NCI-H526 treated with DMSO at 0.1 percent for 48 hours (cell line): ENCODE data around the gene AIDA.

Source experiments
- DNase-seq: peaks from one replicate; lab custom pipeline; 2025; lab: John Stamatoyannopoulos, UW

Gene AIDA

GRCh38 chr1:222643938-222644635 lies 68.2 kb downstream of the AIDA start:
- peak; percentile 94 for DNase-seq

- no peak for DNase-seq
Measured at GRCh38 chr1:222643606-222643937, 68.7 kb downstream of the AIDA start.

- DNase-seq: no peak
Measured at GRCh38 chr1:222642468-222642867, 69.8 kb downstream of the AIDA start.

DNA sequence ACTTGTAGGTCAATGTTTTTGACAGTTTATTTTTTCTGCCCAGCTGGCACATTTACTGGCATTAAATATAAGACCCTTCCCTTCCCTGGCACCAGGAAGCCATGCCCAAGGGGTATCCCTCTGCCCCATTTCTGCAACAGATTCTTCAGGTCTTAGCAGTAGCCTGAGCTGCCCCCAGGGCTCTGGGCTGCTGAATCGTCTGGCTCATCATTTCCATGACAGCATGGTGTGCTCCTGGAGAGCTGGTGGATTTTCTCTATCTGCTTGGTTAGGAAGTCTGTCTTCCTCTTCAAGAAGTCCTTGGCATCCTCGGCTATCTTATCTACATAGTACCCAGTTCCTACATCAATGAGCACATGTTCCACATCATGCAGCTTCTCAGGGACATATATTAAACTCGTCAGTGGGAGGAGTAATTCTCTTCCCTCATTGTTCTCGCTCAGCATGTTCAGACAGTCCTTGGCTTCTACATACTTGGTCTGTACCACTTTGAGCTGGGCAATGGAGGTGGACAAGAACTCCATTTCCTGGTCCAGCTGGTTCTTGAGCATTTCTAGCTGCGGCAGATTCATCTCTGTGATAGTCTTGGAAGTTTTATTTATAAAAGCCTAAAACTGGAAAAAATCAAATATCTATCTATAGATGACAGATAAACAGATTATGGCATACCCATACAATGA lies 70.9 kb downstream of the AIDA start:
- no peak for DNase-seq

DNA sequence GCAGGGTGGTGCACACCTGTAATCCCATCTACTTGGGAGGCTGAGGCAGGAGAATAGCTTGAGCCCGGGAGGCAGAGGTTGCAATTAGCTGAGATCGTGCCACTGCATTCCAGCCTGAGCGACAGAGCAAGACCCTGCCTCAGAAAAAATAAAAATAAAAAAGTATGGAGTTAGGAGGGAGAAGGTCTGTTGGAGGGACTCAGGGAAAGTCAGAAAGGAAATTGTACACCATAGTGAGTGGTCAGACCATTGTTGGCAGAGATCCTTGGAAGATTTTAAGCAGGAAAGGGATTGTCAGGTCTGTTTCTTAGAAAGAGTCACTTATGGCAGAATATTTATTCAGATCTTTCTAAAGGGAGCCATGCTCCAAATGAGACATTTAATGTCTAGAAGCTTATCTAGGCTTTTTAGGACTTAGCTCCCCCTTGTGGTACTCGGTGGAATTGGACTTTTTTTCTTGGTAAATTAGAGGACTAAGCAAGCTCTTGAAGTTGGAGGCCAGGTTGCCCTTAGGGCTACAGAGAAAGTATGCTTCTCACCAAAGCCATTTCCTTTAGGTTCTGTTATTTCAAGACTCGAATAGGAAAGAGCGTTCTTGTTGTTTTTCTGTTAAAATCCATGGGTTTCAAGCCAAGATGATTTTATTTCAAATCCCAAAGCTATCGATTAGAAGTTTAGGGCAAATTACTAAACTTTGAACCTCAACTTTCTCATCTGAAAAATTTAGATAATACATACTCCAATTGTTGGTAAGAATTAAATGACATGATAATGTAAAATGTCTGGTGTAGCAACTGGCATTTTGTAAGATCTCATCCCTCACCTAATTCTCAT lies 77.9 kb downstream of the AIDA start:
- peak; percentile 48 for DNase-seq

DNA sequence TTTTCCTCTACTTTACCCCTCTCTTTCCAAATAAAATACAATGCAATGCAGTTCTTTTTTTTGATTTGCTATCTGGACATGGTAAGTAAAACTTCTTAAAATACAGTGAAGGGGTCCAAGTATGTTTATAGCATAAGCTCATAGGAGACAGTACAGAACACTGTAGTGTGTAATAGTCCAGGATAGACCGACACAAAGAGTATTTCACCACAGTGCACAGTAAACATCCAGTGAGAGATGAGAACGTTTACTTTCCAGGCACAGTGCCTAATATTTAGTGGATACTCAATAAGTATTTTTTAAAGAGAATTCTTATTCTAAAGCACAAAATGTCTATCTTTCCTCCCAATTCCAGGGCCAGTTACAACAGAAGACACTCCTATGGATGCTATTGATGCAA lies 79.5 kb downstream of the AIDA start:
- no peak for DNase-seq

DNA sequence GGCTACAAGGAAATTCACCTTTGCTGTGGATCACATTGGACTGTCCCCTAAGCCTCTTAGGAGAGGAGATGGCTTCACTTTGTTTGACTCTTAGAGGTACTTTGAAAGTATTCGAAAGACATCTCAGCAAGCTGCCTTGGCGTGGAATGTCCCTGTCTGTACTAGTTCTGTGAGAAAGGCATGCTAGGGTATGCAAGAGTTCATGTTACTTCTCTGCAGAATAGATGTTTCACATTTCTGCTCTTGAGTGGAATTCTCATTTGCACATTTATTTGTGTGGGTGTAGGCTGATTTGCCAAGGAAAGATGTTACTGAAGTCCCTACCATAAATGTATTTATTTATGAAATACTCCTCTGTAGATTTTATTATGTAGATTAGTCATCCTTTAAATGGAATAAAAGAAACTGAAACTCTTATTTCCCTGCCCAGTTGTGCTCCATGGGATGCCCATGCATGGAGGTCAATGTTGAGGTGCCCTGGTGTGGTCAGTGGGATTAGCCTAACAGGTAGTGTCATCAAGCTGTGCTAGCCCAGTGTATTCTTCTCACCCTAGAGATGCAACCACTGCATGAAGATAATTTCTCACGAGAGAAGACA lies 80.6 kb downstream of the AIDA start:
- DNase-seq: no peak

GRCh38 chr1:222629921-222630535 lies 82.3 kb downstream of the AIDA start:
- DNase-seq: no peak

DNA sequence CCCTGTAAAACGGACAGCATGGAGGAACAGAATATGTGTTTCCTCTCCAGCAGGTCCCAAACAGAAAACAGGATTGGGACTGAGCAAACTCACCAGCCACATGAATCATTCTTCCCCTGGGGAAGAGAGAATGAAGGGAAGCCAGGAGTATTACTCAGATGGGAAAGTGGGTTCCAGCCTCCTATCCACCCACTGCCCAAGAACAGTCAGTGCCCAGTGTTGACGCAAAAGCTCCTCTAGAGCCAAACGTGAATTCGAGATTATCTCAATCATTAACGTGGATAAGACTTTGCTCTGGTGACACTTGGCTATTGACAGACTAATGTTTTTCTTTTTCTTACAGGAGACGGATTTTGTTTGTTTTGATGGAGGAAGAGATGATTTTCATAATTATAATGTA lies 85.1 kb downstream of the AIDA start:
- no peak for DNase-seq

- no peak for DNase-seq
Measured at GRCh38 chr1:222624214-222624613, 88.1 kb downstream of the AIDA start.

GRCh38 chr1:222623458-222623857 lies 88.8 kb downstream of the AIDA start:
- no peak for DNase-seq

DNA sequence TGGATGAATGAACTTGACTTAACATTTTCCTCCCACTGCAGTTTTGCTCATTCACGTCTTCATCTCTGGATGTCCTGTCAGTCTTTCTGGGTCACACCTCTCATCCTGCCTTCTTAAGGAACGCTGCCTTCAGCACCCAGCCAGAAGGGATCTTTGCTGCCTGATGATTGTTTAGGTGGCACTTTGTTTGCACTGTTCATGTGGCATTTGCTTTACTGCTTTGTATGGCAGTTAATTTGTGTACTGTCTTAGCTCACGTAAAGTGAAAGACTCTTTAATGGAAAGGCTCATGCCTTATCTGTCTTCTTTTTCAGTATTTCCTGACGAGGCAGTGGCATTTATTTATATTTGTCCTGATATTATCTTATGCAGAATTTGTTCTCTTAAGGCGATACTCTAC lies 89.5 kb downstream of the AIDA start:
- DNase-seq: no peak

DNA sequence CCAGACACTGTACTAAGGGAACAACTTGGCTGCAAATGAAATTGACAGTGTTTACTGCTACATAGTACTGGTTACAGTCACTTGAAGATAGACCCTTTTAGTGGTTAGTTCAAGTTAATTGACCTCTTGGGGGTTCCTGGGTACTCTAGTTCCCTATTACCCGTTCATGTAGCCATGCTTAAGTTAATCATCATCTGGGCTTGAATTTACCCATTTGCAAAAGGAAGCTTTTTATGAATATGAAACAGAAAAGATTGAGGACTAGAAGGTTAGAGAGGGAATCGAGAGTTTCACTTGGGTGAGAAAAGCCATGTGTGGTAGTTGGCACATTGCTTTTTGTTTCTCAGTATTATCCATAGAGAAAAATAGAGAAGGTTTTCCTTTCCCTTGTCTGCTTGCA lies 91.7 kb downstream of the AIDA start:
- no peak for DNase-seq

DNA sequence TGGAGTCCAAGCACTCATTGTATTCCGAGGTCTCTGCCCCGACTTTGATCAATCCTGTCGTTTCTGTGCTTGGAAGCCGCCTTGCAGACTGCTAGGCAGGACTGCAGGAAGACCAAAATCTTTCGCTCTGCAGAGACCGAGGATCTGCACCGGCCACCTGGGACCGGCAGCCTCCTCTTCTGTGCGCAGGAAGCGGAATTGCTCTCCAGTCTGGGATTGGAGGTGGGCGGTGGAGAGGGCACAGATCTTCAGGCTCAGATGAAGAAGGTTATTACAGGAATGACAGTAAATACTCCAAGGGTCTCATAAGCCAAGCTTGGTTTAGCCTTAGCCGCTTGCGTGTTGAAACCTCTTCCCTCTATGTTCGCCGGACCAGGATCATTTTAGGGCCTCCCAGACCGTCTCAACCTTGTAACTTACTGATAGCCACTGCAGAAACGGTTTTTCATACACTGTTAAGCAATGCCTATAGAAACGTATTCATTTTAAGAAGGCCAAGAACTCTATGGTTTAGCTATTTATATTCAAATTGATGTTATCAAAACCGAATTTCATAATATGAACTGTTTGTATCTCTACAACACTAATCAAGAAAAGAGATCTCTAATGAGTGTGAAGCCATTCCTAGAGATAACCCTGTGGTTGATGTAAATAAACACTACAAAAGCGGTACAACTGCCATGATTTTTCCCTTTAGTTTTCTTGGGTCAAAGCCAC lies 93.3 kb downstream of the AIDA start:
- DNase-seq: peak; percentile 0
